ENCODE data around the gene NME1.

Gene NME1

DNA sequence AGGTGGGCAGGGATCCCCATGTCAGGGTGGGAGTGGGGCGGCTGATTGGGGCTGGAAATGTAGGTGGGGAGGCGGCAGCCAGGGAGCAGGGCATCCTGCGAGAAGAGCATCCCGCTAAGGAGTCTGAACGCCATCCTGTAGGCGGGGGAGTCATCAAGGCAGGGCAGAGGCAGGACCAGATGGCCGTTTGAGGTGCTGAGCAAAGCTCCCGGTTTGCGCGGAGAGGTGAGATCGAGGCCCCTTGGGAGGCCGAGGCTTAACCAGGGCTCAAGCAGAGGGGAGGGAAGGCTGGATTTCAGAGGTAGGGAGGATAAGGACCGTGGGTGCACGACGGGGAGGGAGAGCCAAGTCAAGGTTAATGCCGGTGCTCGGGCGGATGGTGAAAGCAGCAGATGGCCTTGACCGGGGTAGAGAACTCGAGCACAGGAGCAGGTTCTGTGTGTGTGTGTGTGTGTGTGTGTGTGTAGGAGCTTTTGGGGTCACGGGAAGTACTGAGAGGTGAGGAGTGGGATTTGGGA lies 12.4 kb downstream of the NME1 start:
- no peak overlapping the region for H3K27ac ChIP-seq (replicated peaks; ENCODE audit: low read length)
- peaks cover 24 to 61% of the 10 kb centered on the region in 2 donors for H3K36me3 ChIP-seq (replicated peaks in 1 of 2; ENCODE audit: control insufficient read depth in 2 of 2, insufficient read depth in 2 of 2, low read length in 2 of 2)

DNA sequence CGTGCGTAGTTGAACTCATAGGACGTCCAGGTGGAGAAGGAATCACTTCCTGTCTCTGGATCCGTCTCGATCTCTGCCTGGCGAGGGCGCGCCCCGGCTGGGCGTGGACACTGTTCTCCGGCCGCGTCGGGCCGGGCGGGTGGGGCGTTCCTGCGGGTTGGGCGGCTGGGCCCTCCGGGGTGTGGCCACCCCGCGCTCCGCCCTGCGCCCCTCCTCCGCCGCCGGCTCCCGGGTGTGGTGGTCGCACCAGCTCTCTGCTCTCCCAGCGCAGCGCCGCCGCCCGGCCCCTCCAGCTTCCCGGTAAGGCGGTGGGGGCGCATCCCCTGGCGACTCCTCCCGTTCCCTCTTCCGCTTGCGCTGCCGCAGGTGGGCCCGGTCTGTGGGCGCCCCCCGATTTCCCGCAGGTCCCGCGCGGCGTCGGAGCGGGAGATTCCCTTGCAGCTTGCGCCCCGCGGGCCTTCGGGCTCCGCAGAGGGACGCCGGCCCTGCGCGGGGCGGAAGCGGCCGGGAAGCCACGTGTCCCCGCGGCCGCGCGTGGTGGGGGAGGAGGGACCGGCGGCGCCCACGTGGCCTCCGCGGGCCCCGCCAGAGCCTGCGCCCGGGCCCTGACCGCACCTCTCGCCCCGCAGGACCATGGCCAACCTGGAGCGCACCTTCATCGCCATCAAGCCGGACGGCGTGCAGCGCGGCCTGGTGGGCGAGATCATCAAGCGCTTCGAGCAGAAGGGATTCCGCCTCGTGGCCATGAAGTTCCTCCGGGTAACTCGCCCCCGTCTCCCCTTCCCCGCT lies 13.0 kb downstream of the NME1 start, which contains the start of gene NME2:
NME2 (plus strand) TSS at position 214 of the 789 bp plus-strand sequence; CDS start at position 634, 420 bp downstream.
- H3K4me3 ChIP-seq (ENCODE audit: low read length in 2 of 2) = peak within 1 kb of the TSS; percentile 70 to 92
- no peak within 1 kb of the TSS for H2BK120ac ChIP-seq (ENCODE audit: low read depth, low read length)
- H4K91ac ChIP-seq (ENCODE audit: low read depth, low read length, poor library complexity) = no peak within 1 kb of the TSS
- peak within 1 kb of the TSS; percentile 60 for H2AK5ac ChIP-seq (ENCODE audit: low read depth, low read length)
- no peak within 1 kb of the TSS for H2BK12ac ChIP-seq (ENCODE audit: low read length)
- H3K27ac ChIP-seq (replicated peaks; ENCODE audit: low read length) = no peak within 1 kb of the TSS
- H3K4me1 ChIP-seq (ENCODE audit: control insufficient read depth in 2 of 2, insufficient read depth in 1 of 2, low read depth in 1 of 2, low read length in 2 of 2) = peaks cover 3 to 5% of the 10 kb centered on the region in 2 donors
- peak within 1 kb of the TSS; percentile 93 for H3K9ac ChIP-seq (ENCODE audit: low read depth, low read length, poor library complexity)
- peak within 1 kb of the TSS; percentile 94 for H3K18ac ChIP-seq (ENCODE audit: low read length)
- H3K4me2 ChIP-seq (ENCODE audit: insufficient read depth, low read length, poor library complexity, severe bottlenecking) = peak within 1 kb of the TSS; percentile 97
- H3K23ac ChIP-seq (ENCODE audit: low read depth, low read length, poor library complexity) = peak within 1 kb of the TSS; percentile 70
- H3K9me3 ChIP-seq (replicated peaks in 1 of 2; ENCODE audit: control insufficient read depth in 2 of 2, insufficient read depth in 1 of 2, low read depth in 1 of 2, low read length in 2 of 2) = no peaks in the 10 kb centered on the region
- no peak within 1 kb of the TSS for H3K4ac ChIP-seq (ENCODE audit: low read length)
- peak within 1 kb of the TSS; percentile 84 for H2BK15ac ChIP-seq (ENCODE audit: low read length)
- H4K8ac ChIP-seq (ENCODE audit: low read depth, low read length) = no peak within 1 kb of the TSS
- H3K79me1 ChIP-seq (ENCODE audit: low read depth, low read length) = peaks cover 4% of the 10 kb centered on the region
- no peaks in the 10 kb centered on the region for H3K27me3 ChIP-seq (ENCODE audit: control insufficient read depth in 3 of 3, insufficient read depth in 3 of 3, low read depth in 1 of 3, low read length in 3 of 3)
- peak within 1 kb of the TSS; percentile 77 for H2AFZ ChIP-seq (ENCODE audit: low read length)
- H3K14ac ChIP-seq (ENCODE audit: low read length) = peak within 1 kb of the TSS; percentile 87
- peaks cover 21 to 61% of the 10 kb centered on the region in 2 donors for H3K36me3 ChIP-seq (replicated peaks in 1 of 2; ENCODE audit: control insufficient read depth in 2 of 2, insufficient read depth in 2 of 2, low read length in 2 of 2)
- peak within 1 kb of the TSS; percentile 80 for H2BK5ac ChIP-seq (ENCODE audit: low read length)
- no CpG with 5 or more reads among the region's 98 CpGs for WGBS, 2 donors (ENCODE audit: extremely low coverage in 2 of 2, insufficient read length in 2 of 2, insufficient replicate concordance in 1 of 2)
- peak; percentile 80 for DNase-seq (ENCODE audit: low spot score)

More for the DNA sequence above, 12.4 kb downstream of the NME1 start:
- no peak for DNase-seq (ENCODE audit: low spot score)
- peak overlapping the region; percentile 70 for H3K23ac ChIP-seq (ENCODE audit: low read depth, low read length, poor library complexity)
- H2AK5ac ChIP-seq (ENCODE audit: low read depth, low read length) = peak overlapping the region; percentile 44
- H2AFZ ChIP-seq (ENCODE audit: low read length) = peak overlapping the region; percentile 77
- peaks cover 3 to 5% of the 10 kb centered on the region in 2 donors for H3K4me1 ChIP-seq (ENCODE audit: control insufficient read depth in 2 of 2, insufficient read depth in 1 of 2, low read depth in 1 of 2, low read length in 2 of 2)
- H3K9me3 ChIP-seq (replicated peaks in 1 of 2; ENCODE audit: control insufficient read depth in 2 of 2, insufficient read depth in 1 of 2, low read depth in 1 of 2, low read length in 2 of 2) = no peaks in the 10 kb centered on the region
- H3K27me3 ChIP-seq (ENCODE audit: control insufficient read depth in 3 of 3, insufficient read depth in 3 of 3, low read depth in 1 of 3, low read length in 3 of 3) = no peaks in the 10 kb centered on the region
- peak overlapping the region; percentile 4 for H3K18ac ChIP-seq (ENCODE audit: low read length)
- no peak overlapping the region for H2BK15ac ChIP-seq (ENCODE audit: low read length)
- H3K4me2 ChIP-seq (ENCODE audit: insufficient read depth, low read length, poor library complexity, severe bottlenecking) = peak overlapping the region; percentile 97
- H4K91ac ChIP-seq (ENCODE audit: low read depth, low read length, poor library complexity) = no peak overlapping the region
- peaks cover 4% of the 10 kb centered on the region for H3K79me1 ChIP-seq (ENCODE audit: low read depth, low read length)
- no peak overlapping the region for H4K8ac ChIP-seq (ENCODE audit: low read depth, low read length)
- peak overlapping the region; percentile 87 for H3K9ac ChIP-seq (ENCODE audit: low read depth, low read length, poor library complexity)
- H3K14ac ChIP-seq (ENCODE audit: low read length) = no peak overlapping the region
- H3K4ac ChIP-seq (ENCODE audit: low read length) = no peak overlapping the region
- WGBS, 2 donors (ENCODE audit: extremely low coverage in 2 of 2, insufficient read length in 2 of 2, insufficient replicate concordance in 1 of 2) = no CpG with 5 or more reads among the region's 21 CpGs
- H2BK5ac ChIP-seq (ENCODE audit: low read length) = peak overlapping the region; percentile 80
- peak overlapping the region; percentile 70 to 76 for H3K4me3 ChIP-seq (ENCODE audit: low read length in 2 of 2)
- H2BK120ac ChIP-seq (ENCODE audit: low read depth, low read length) = no peak overlapping the region
- H2BK12ac ChIP-seq (ENCODE audit: low read length) = no peak overlapping the region

DNA sequence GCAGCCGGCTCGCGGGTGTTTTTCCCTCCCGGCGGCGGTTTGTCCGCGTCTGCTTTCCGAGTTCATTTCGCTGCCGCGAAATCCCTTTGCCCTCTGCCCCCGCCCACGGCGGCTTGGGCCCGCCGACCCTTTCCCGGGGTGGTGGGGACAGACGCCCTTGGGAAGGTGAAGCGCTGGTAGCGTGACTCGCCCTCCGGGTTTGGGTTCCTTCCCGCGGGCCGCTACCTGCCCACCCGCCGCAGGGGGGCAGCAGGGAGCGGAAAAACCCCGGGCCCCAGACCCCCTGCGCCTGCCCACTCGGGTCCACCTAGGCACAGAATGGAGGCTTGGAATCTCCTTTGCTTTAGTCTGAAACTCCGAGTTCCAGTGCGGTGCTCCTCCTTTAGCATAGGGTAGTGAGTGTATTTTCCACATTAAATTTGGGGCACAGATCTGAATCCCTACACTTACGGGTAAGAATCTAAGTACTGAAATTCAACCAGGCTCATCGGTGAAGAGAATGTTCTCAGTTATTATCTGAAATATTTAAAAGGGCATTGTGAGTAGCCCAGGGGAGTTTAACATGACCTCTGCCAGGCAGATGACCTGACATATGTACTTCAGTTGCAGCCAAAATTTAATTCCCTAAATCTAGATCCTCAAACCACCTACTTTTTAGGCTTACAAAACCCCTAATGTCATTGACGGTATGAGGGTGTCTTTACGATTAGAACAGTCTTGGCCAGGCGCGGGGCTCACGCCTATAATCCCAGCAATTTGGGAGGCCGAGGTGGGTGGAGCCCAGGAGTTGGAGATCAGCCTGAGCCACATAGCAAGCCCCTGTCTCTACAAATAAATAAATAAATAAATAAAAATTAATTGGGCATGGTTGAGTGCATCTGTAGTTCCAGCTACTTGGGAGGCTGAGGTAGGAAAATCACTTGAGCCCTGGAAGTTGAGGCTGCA lies 13.9 kb downstream of the NME1 start:
- H3K4me1 ChIP-seq (ENCODE audit: control insufficient read depth in 2 of 2, insufficient read depth in 1 of 2, low read depth in 1 of 2, low read length in 2 of 2) = peaks cover 3 to 5% of the 10 kb centered on the region in 2 donors
- H4K8ac ChIP-seq (ENCODE audit: low read depth, low read length) = no peak overlapping the region
- no CpG with 5 or more reads among the region's 42 CpGs for WGBS, 2 donors (ENCODE audit: extremely low coverage in 2 of 2, insufficient read length in 2 of 2, insufficient replicate concordance in 1 of 2)
- peak overlapping the region; percentile 77 for H2AFZ ChIP-seq (ENCODE audit: low read length)
- H2BK15ac ChIP-seq (ENCODE audit: low read length) = peak overlapping the region; percentile 84
- no peaks in the 10 kb centered on the region for H3K9me3 ChIP-seq (replicated peaks in 1 of 2; ENCODE audit: control insufficient read depth in 2 of 2, insufficient read depth in 1 of 2, low read depth in 1 of 2, low read length in 2 of 2)
- no peak overlapping the region for H4K91ac ChIP-seq (ENCODE audit: low read depth, low read length, poor library complexity)
- no peak overlapping the region for H2BK120ac ChIP-seq (ENCODE audit: low read depth, low read length)
- H2BK12ac ChIP-seq (ENCODE audit: low read length) = no peak overlapping the region
- H3K27me3 ChIP-seq (ENCODE audit: control insufficient read depth in 3 of 3, insufficient read depth in 3 of 3, low read depth in 1 of 3, low read length in 3 of 3) = no peaks in the 10 kb centered on the region
- no peak overlapping the region for H3K27ac ChIP-seq (replicated peaks; ENCODE audit: low read length)
- peak overlapping the region; percentile 70 for H3K23ac ChIP-seq (ENCODE audit: low read depth, low read length, poor library complexity)
- peak overlapping the region; percentile 60 for H2AK5ac ChIP-seq (ENCODE audit: low read depth, low read length)
- H3K4ac ChIP-seq (ENCODE audit: low read length) = no peak overlapping the region
- H2BK5ac ChIP-seq (ENCODE audit: low read length) = peak overlapping the region; percentile 78
- H3K9ac ChIP-seq (ENCODE audit: low read depth, low read length, poor library complexity) = peak overlapping the region; percentile 66
- peak; percentile 39 for DNase-seq (ENCODE audit: low spot score)
- peaks cover 14 to 59% of the 10 kb centered on the region in 2 donors for H3K36me3 ChIP-seq (replicated peaks in 1 of 2; ENCODE audit: control insufficient read depth in 2 of 2, insufficient read depth in 2 of 2, low read length in 2 of 2)
- H3K18ac ChIP-seq (ENCODE audit: low read length) = peak overlapping the region; percentile 94
- H3K79me1 ChIP-seq (ENCODE audit: low read depth, low read length) = peaks cover 4% of the 10 kb centered on the region
- H3K4me3 ChIP-seq (ENCODE audit: low read length in 2 of 2) = peak overlapping the region; percentile 70 to 92
- H3K4me2 ChIP-seq (ENCODE audit: insufficient read depth, low read length, poor library complexity, severe bottlenecking) = peak overlapping the region; percentile 77
- H3K14ac ChIP-seq (ENCODE audit: low read length) = no peak overlapping the region
